HL-60/S4 treated with retinoic acid at 250 ng/mL for 4 days and 3 days (cell line): ENCODE results near the gene FUT3.
"Not testable (repeated sequence)": the region's sequence is repeated elsewhere in the genome, so short reads cannot be mapped to it uniquely, and the experiment has no call there.

Experiments used
- in situ Hi-C: fragments of 300-500 bp; cut with MboI; formaldehyde crosslinking; loops from 2 replicates; pipeline ENCODE4 v1.7.0; 2022; ENCODE audit warnings: low sequenced_read_pairs

FUT3 gene

DNA sequence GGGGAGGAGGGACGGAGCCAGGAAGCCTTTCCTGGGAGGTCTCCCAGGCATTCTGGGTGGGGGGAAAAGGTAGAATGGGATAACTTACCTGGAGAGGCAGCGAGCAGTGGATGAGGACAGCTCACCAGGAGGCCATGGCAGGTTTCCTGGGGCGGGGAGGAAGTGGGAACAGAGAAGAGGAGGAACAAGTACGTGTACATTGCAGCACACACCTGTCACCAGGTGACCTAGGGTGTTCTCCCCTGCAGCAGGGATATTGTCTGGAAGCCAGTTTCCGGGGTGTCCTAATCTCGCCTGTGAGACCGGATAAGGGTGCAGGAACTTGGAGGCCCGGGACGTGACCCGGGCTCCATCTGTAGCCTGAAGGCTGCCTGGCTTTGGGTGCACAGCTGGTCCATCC, at the start of gene FUT3:
Gene FUT3, minus strand, starts transcription at position 148 of the 400 bp plus-strand sequence.
- in situ Hi-C loops = no loop called here

DNA sequence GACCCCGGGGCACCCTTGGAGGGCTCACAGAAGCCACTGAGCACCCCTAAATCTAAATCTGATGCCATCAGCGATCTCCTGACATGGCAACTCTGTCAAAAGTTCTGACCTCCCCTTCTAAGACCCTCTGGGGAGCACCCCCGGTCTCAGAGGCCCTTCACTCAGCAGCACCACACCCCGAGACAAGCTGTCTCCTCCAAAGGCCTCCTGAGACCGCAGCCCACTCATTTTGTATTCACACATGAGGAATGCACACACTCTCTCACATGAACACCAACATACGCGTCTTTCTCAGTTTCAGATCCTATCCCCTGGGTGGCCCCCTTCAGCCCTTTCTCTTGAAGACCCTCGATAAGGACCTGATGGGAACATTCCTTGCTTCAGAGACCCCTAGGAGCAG, 49.7 kb upstream of the FUT3 start:
- in situ Hi-C loops = no loop called here

DNA sequence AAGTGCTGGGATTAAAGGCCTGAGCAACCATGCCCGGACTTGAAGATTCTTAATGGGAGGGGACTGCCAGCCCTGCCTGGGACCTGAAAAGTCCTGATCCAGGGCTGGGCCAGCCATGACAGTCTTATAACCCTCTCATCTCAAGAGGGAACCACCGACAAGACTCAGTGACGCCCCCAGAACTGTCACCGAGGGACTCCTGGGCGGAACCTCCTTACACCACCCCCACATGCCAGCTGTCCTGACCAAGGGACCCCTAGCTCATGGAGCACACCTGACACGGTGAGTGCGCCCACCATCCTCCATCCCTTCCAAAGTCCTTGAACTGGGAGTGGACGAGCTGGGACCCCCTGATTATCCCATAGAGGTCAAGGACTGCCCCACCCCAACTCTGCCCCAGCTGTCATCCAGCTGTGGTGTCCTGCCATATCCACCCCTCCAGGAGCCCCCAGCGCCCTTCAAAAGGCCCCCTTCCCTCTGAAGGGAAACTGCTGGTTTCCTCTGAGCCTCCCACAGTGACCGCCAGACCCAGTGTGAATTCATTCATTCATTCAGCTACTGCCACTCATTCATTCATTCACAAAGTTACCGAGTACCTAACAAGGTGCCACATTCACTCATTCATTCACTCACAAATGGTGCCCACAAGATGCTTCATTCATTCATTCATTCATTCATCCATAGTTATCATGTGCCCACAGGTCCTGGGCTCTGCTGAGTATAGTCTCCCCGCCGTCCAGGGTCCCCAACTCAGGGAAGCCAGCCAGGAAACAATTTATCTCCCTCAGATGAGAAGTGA, 48.7 kb upstream of the FUT3 start:
- in situ Hi-C loops = no loop called here

DNA sequence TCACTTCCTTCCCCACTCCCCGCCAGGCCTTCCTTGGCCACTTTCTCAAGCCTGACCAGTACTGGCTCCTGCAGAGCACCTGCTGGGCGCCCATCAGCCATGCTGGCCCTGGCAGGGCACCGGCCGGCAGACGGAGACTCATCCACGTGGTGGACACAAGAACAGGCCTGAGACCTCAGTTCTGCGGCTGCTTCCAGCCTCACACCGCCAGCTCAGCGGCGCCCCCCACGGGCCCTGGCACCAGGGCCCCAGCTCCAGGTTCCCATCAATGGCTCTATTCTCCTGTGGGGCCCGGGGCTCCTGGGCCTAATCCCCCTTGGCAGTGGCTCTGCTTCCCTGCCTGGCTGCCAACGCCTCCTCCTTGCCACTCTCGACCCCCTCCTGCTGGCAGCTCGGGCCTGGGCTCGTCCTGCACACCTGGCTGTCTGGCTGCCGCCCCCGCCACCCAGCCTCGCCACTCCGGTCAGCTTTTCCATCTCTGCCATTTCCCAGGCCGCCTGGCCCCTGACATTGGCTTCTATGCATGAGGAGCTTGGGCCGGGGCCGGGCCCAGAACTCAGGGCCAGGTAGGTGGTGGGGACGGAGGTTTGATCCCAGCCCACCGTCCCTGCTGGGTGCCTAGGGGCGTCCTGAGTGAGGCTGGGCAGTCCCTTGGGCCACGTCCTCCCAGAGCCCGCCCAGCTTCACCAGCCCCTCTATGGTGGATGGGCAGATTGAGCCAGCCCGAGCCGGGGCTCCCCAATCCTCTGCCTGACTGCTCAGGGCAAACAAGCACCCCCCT, 46.1 kb upstream of the FUT3 start:
- in situ Hi-C loops = no loop called here

DNA sequence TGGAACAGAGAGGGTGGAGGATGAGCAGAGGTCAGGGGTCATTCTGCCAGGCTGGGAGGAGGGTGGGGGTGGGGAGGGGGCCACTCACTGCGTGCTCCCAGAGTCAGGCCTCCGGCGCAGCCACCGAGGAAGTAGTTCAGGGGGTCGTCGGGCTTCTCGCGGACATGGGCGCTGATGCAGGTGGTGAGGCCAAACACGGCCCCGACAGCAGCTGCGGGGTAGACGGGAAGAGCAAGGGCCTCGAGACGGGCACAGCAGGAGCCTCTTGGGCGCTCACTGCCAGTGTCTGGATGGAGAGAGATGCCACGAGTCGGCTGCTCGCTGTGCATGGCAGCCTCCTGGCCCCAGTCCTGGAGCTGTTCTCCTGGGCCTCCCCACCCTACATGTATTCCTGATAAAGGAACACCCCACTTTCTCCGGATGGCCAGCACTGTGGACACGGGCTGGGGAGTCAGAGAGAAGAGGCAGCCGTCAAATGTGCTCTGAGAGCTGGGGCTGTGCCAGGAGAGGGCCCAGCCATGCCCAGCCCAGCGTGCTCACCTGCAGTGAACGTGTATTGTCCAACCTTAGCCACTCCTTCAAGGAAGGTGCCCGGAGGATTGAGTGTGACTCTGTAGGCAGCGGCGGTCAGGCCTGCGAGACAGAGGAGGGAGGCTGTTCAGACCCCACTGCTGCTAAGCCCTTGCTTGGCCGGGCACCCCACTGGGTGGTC, 45.3 kb upstream of the FUT3 start:
- in situ Hi-C loops = no loop called here

DNA sequence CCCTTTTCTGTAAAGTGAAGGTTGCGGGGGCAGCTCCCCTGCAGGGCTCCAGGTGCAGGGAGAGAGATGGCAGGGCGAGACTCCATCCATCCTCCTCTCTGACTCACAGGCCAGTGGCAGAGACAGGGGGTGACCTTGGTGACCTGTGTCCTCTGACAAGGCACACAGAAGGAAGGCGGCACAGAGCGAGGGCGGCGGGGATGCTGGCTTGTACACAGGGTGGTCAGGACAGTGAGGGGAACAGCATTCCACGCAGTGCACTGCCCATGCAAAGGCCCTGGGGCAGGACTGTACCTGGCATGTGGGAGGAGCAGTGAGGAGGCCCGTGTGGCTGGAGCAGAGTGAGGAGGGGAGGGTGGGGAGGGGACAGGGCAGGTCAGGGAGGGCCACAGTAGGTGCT, 44.6 kb upstream of the FUT3 start:
- in situ Hi-C loops = no loop called here

DNA sequence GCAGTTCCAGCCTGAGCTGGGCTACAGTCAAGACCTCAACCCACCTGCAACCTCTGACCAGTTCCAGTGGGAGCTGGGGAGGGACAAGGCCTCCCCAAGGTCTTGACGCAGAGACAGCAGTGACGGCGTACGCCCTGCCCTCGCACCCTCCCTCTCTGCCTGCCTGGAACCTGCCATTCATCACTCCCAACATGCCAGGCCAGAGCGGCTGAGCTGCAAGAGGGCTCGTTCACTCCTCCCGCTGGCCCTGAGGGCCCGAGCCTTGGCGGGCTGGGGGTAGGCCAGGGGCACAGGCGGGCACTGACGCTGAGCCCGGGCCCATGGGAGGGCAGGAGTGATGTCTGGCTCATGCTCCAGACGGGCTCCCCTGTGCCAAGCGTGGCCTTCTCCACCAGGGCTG, 44.2 kb upstream of the FUT3 start:
- in situ Hi-C loops = no loop called here

DNA sequence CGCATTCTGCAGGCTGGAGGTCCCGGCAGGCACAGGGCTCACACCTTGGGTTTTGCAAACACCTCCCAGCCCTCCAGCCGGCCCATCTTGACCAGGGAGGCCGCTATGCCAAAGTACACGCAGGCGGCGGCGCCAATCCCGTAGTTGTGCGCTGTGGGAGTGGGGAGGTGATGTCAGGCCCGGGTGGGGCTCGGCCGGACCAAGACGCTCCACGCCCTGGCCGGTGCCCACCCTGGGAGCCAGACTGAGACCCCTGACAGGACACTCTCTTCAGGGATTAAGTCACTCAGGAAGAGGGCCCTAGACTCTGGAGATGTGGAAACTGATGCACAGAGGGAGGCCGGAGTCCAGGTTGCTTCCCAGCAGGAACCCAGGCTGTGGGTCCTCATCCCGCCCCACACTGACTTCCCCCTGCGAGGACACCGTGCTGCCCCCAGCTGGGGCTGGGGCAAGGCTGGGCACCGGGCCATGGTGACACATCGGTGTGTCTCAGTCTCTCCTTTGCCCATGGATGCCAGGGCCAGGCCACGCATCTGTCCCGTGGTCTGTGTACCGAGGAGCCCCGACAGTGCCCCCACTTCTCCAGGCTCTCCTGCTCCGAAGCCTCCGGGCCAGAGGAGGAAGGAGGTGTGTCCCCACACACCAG, 43.6 kb upstream of the FUT3 start:
- in situ Hi-C loops = no loop called here

DNA sequence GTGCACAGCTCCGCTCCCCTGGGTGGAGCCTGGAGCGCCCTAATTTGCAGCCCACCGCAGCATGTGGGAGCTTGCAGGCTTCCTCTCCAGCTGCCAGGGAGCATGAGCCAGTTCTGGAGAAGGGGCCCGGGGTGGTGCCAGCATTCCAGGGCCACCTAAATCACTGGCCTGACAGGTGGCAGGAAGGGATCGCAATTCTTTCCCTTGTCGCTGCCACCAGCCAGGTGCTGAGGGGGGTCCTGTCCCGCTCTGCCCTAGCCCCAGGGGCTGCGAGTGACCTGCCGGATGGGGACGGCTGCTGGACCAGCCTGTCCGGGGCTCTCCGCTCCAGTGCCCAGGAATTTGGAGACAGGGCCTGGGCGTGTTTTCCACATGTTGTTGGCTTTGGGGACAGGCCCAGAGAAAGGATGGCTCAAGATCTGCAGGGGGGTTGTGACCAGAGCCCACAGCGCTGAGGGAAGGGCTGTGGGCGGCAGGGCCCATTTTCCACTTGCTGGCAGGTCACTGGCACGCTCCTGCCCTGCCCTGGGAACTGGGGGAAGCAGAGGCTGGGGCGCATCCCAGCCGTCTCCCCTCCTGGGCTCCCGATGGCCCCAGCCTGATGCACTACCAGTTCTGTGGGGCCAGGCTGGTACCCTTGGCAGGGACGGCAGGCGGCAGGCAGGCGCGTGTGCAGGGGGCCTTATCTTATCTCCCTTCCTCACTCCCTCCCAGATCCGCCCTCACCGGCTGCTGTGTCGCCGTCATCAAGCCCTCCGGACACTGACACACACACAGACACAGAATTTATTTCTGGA, 42.9 kb upstream of the FUT3 start:
- in situ Hi-C loops = no loop called here

DNA sequence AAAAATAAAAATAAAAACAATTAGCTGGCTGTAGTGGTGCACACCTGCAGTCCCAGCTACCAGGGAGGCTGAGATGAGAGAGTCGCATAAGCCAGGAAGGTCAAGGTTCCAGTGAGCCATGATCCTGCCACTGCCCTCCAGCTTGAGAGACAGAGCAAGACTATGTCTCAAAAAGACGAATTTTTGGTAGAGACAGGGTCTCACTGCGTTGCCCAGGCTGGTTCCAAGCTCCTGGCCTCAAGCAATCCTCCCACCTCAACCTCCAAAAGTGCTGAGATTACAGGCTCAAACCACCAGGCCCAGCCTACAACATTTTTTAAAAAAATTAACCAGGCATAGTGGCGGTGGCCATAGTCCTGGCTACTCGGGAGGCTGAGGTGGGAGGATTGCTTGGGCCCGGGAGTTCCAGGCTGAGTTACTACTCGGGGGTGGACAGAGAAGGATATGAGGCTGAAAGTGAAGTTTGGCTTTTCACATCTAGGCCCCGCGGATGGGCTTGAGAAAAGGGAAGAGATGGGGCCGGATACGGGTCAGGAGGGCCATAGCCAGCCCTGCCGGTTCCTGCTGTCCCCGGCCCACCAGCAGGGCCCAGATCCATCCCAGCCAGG, 42.2 kb upstream of the FUT3 start:
- in situ Hi-C loops = no loop called here

DNA sequence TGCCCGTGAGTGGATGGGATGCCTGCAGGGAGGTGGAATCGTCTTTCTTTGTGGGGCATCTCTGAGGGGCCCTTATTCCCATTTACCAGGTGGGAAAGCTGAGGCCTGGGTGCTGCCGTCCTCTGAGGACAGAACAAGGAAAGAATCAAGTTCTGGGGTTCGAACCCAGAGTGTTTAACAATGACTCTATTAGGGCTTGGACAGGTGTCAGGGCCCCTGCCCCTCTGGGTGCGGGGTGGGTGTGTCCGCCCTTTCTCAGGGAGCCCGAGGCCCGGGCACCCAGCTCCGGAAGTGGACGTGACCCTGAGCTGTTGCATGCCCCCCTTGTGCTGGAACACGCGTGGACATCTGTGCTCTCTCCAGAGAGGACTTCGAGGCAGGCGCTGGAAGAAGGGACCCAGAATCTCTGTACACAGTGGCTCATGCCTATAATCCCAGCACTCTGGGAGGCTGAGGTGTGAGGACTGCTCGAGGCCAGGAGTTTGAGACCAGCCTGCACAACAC, 41.6 kb upstream of the FUT3 start:
- in situ Hi-C loops = no loop called here

DNA sequence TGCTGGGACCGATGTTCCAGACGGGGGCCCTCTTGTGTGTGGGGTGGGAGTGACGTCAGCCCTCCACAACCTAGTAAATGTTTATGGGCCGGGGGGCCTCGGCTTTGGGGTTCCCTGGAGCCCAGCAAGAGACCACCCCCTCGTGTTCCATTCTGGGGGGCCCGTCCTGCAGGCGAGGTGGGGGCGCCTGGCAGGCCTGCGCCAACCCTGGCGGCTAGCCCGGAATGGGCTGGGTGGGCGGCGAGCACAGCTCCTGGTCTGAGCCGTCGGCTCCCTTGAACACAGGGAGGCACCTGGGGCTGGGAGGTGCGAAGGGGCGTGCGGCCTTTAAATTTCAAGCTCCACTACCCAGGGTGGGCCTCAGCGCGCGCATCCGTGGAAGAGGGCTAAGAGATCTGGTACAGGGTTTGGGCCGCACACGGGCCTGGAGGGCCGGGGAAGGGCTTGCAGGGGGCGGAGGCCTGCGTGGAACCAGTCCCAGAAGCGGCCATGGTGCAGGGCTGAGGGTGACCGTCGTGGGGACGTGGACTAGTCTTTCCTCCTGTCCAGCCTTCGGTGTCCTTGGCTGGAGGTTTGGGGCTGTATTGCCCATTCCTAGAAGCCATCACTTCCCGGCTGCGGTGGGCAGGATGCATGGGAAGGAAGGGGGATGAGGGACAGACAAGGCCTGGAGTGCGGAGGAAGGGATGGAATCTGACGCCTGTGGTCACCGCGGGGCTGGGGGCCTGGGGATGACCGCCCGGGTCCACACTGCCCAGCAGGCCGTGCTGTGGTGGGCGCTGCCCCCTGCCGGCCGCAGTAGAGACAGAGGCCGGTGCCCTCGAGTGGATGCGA, 40.9 kb upstream of the FUT3 start:
- in situ Hi-C loops = no loop called here

DNA sequence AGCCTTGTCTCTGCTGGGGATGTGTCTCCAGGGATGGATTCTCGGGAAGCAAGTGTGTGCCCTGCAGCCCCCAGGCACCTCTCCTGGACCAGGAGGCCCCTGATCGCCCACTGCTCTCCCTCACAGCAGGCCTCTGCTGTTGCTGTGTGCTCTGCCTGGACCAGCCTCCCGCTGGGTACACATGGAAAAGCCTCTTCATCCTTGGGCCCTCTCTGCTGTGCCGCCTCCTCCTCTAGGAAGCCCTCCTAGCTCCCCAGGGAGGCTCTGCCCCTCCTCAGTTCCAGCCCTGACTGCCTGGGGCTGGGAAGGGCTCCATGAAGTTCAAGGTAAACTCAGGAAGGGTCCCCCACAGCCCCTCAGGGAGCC, 40.3 kb upstream of the FUT3 start:
- in situ Hi-C loops = no loop called here

DNA sequence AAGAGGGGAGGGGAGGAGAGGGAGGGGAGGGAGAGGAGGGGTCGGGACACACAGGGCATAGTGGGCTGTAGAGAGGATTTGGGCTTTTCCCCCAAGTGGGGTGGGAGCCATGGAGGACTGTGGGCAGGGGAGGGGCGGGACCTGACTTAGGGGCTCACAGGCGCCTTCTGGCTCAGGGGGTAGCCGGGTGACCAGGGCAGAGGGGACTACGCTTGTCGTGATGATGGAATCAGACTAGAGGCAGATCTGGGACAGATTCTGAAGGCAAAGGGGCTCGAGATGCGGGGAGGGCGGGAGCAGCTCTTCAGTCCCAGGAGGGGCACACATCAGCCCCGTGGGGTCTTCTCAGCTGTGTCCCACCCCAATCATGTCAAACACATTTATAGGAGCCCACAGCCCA, 38.9 kb upstream of the FUT3 start:
- in situ Hi-C loops = no loop called here

DNA sequence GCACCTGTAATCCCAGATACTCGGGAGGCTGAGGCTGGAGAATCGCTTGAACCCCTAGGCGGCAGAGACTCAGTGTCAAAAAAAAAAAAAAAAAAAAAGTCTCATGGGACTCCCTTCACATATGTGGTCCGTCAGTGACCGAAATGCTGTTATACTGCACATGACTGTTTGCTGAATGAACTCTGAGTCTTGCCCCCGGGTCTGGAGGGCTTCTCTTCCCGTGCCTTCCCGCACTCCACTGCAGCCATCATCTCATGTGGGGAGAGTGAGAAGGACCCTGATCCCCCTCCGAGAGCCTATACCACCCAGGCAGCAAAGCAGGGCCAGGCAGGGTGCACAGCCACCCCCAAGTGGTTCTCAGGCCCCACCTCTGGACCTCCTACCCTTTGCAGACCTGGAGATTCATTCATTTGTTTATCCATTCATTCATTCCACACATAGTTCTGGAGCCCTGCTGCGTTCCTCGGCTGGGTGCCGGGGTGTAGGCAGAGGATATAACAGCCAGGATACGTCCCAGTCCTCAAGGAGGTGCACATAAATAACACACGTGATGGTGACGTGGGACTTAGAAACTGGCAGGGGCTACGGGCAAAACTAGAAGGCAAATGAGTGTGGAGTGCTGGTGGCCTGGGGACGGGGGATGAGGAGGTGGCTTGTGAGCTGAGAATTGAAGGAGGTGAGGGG, 38.2 kb upstream of the FUT3 start:
- in situ Hi-C loops = no loop called here

DNA sequence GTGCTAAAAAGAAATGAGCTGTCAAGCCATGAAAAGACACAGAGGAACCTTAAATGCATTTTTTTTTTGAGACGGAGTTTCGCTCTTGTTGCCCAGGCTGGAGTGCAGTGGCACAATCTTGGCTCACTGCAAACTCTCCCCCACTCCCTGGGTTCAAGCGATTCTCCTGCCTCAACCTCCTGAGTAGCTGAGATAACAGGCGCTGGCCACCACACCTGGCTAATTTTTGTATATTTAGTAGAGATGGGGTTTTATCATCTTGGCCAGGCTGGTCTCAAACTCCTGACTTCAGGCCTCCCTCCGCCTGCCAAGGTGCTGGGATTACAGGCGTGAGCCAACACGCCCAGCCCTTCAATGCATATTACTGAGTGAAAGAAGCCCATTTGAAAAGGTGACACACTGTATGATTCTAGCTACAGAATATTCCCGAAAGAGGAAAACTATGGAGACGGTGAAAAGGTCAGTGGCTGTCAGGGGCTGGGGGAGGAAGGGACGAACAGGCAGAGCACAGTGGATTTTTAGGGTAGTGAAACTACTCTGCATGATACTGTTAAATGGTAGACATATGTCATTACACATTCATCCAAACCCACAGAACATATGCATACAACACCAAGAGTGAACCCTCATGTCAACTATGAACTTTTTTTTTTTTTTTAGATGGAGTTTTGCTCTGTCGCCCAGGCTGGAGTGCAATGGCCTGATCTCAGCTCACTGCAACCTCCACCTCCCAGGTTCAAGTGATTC, 33.0 kb upstream of the FUT3 start:
- in situ Hi-C loops = not testable (repeated sequence)

DNA sequence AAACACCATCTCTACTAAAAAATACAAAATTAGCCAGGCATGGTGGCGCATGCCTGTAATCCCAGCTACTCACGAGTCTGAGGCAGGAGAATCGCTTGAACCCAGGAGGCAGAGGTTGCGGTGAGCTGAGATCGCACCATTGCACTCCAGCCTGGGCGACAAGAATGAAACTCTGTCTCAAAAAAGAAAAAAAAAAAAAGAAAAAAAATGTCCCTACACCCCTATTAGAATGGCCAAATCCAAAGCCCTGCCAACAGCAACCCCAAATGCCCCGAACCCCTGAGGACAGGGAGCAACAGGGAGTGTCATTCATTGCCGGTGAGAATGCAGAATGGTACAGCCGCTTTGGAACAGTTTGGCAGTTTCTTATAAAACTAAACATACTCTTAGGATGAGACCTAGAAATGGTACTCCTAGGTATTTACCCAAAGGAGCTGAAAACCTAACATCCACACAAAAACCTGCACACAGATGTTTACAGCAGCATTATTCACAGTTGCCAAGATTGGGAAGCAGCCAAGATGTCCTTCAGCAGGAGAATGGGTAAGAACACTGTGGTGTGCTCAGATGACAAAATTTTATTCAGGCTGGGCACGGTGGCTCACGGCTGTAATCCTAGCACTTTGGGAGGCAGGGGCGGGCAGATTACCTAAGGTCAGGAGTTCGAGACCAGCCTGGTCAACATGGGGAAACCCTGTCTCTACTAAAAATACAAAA, 32.1 kb upstream of the FUT3 start:
- in situ Hi-C loops = not testable (repeated sequence)
